Liver (tissue), 9 donors: ENCODE measurements around the gene GXYLT2. TPM values are rescaled to one million over a fixed set of nuclear protein-coding genes. Genes with fewer than 3 reads are reported as not detected.

ENCODE experiments used
- DNase-seq: peaks from one replicate; pipeline ENCODE4 v3.0.0-alpha.2; 2017; ENCODE audit warnings: low spot score
- H3K27ac ChIP-seq, 2 donors: one replicate each; pipeline ENCODE4 v1.7.0; 2013; ENCODE audit warnings: inconsistent platforms in 2 of 2, low read length in 2 of 2, control low read depth in 1 of 2, low read depth in 1 of 2, mild to moderate bottlenecking in 1 of 2
- H3K27me3 ChIP-seq, 4 donors: one replicate each; pipeline versions ENCODE4 v1.6.1 to v1.7.0; 2013; ENCODE audit warnings: low read length in 3 of 4, inconsistent platforms in 1 of 4, mild to moderate bottlenecking in 1 of 4, moderate library complexity in 1 of 4; ENCODE audit not compliant: control insufficient read depth in 4 of 4, insufficient read depth in 4 of 4
- H3K36me3 ChIP-seq, 4 donors: one replicate each; pipeline versions ENCODE4 v1.6.1 to v1.7.0; 2013; ENCODE audit warnings: low read length in 3 of 4, mild to moderate bottlenecking in 3 of 4, low read depth in 1 of 4, moderate library complexity in 1 of 4; ENCODE audit not compliant: control insufficient read depth in 4 of 4, insufficient read depth in 3 of 4
- H3K4me1 ChIP-seq, 4 donors: one replicate each; pipeline versions ENCODE4 v1.6.1 to v1.7.0; 2013; ENCODE audit warnings: low read length in 3 of 4, mild to moderate bottlenecking in 3 of 4, moderate library complexity in 1 of 4; ENCODE audit not compliant: control insufficient read depth in 4 of 4, insufficient read depth in 4 of 4
- H3K4me3 ChIP-seq, 3 donors: one replicate each; pipeline versions ENCODE4 v1.6.1 to v1.7.0; 2013; ENCODE audit warnings: low read length in 3 of 3, control low read depth in 1 of 3, low read depth in 1 of 3, mild to moderate bottlenecking in 1 of 3
- H3K9ac ChIP-seq, 2 donors: one replicate each; pipeline ENCODE4 v1.7.0; 2013; ENCODE audit warnings: low read length in 2 of 2, mild to moderate bottlenecking in 2 of 2, moderate library complexity in 2 of 2, control low read depth in 1 of 2, low read depth in 1 of 2
- H3K9me3 ChIP-seq, 4 donors: one replicate each; pipeline versions ENCODE4 v1.6.1 to v1.7.0; 2013; ENCODE audit warnings: low read length in 3 of 4; ENCODE audit not compliant: control insufficient read depth in 4 of 4
- ATF3 ChIP-seq: IDR thresholded peaks from 2 replicates; pipeline ENCODE4 v1.6.1; 2016; ENCODE audit warnings: antibody characterized with exemption
- CTCF ChIP-seq: fragments of 150-350 bp; IDR thresholded peaks from 2 replicates; pipeline ENCODE4 v1.5.1; 2017; ENCODE audit warnings: improper control_type of control experiment, low read depth, low read length; ENCODE audit not compliant: missing input control
- EGR1 ChIP-seq, 2 donors: IDR thresholded peaks; 2 replicates each; pipeline ENCODE4 v1.6.1; 2016 to 2018; ENCODE audit warnings: antibody characterized with exemption in 2 of 2, low read depth in 2 of 2
- FOXA1 ChIP-seq: IDR thresholded peaks from 2 replicates; pipeline ENCODE4 v1.6.1; 2016; ENCODE audit warnings: antibody characterized with exemption
- FOXA2 ChIP-seq: IDR thresholded peaks from 2 replicates; pipeline ENCODE4 v1.6.1; 2016; ENCODE audit warnings: antibody characterized with exemption
- GABPA ChIP-seq, 2 donors: IDR thresholded peaks in 1 of 2; conservative IDR thresholded peaks in 1 of 2; 2 replicates each; pipeline ENCODE4 v1.6.1; 2016; ENCODE audit warnings: antibody characterized with exemption in 2 of 2, mild to moderate bottlenecking in 1 of 2, moderate library complexity in 1 of 2
- HNF4A ChIP-seq, 2 donors: conservative IDR thresholded peaks; 2 replicates each; pipeline ENCODE4 v1.6.1; 2016; ENCODE audit warnings: antibody characterized with exemption in 2 of 2, mild to moderate bottlenecking in 2 of 2
- HNF4G ChIP-seq: IDR thresholded peaks from 2 replicates; pipeline ENCODE4 v1.6.1; 2016; ENCODE audit warnings: antibody characterized with exemption
- JUND ChIP-seq, 2 donors: IDR thresholded peaks; 2 replicates each; pipeline ENCODE4 v1.6.1; 2016; ENCODE audit warnings: antibody characterized with exemption in 2 of 2
- MAX ChIP-seq: IDR thresholded peaks from 2 replicates; pipeline ENCODE4 v1.6.1; 2016; ENCODE audit warnings: antibody characterized with exemption
- NR2F2 ChIP-seq: IDR thresholded peaks from 2 replicates; pipeline ENCODE4 v1.6.1; 2016; ENCODE audit warnings: antibody characterized with exemption
- RAD21 ChIP-seq, 2 donors: IDR thresholded peaks; 2 replicates each; pipeline ENCODE4 v1.6.1; 2016; ENCODE audit warnings: antibody characterized with exemption in 2 of 2, mild to moderate bottlenecking in 2 of 2
- REST ChIP-seq: IDR thresholded peaks from 2 replicates; pipeline ENCODE4 v1.6.1; 2016; ENCODE audit warnings: antibody characterized with exemption, mild to moderate bottlenecking
- RXRA ChIP-seq, 2 donors: IDR thresholded peaks; 2 replicates each; pipeline ENCODE4 v1.6.1; 2017 to 2018; ENCODE audit warnings: antibody characterized with exemption in 2 of 2, mild to moderate bottlenecking in 1 of 2
- SP1 ChIP-seq: IDR thresholded peaks from 2 replicates; pipeline ENCODE4 v1.6.1; 2018; ENCODE audit warnings: antibody characterized with exemption, mild to moderate bottlenecking
- TAF1 ChIP-seq: conservative IDR thresholded peaks from 2 replicates; pipeline ENCODE4 v1.6.1; 2016; ENCODE audit warnings: antibody characterized with exemption, mild to moderate bottlenecking
- YY1 ChIP-seq: IDR thresholded peaks from 2 replicates; pipeline ENCODE4 v1.6.1; 2016; ENCODE audit warnings: antibody characterized with exemption, mild to moderate bottlenecking
- ZBTB33 ChIP-seq: IDR thresholded peaks from 2 replicates; pipeline ENCODE4 v1.6.1; 2016; ENCODE audit warnings: antibody characterized with exemption
- WGBS: extraction: QIAGEN DNeasy Blood & Tissue Kit; methylation state at CpG from one replicate; pipeline ENCODE4 v1.1.7; 2013; 5-methylcytosine and 5-hydroxymethylcytosine counted together
- polyA plus RNA-seq, 2 donors: library from polyadenylated mRNA; stranded (reverse) in 1 of 2; unstranded in 1 of 2; fragments of 200-250 nt in 1 of 2; fragments of >200 nt in 1 of 2; fragmentation: Nextera tagmentation in 1 of 2; extraction: Ambion mirVana in 1 of 2; gene quantifications; one replicate each; pipeline versions ENCODE4 v1.2.1 to v1.2.3, GENCODE V29; 2013 to 2015
- total RNA-seq, 2 donors: library from RNA; depleted of rRNA; stranded (reverse); fragments of >200 nt; gene quantifications; one replicate each; pipeline ENCODE4 v1.2.3, GENCODE V29; 2014
- donor health status: healthy.
- donor health status: healthy.
- donor health status: healthy.
- donor health status: healthy.
- donor health status: healthy.

GXYLT2 gene
- total and polyA plus RNA-seq, 4 donors: 0.06 to 0.98 (median 0.10) TPM

GRCh38 chr3:72998466-72998865 lies 110.6 kb downstream of the GXYLT2 start:
- Histone ChIP-seq H3K9me3 (no peaks in the 10 kb centered on the region), H3K27me3 (no peaks in the 10 kb centered on the region), H3K9ac (peak overlapping the region; percentile 16 to 87), H3K27ac (peak overlapping the region; percentile 3 to 31), H3K36me3 (peaks cover 0 to 11% (median 3%) of the 10 kb centered on the region in 4 donors), H3K4me3 (peak overlapping the region; percentile 18 to 45 (median 34)), H3K4me1 (peaks cover 0 to 47% (median 41%) of the 10 kb centered on the region in 4 donors)
- DNase-seq: no peak
- no peak for TF ChIP-seq SP1
- TF ChIP-seq RAD21 (IDR thresholded peaks at IDR 0.05): no peak
- no peak for TF ChIP-seq HNF4G
- no peak for TF ChIP-seq EGR1 (IDR thresholded peaks at IDR 0.05; ENCODE audit: low read depth in 2 of 2)
- TF ChIP-seq NR2F2: no peak
- no peak for TF ChIP-seq YY1
- no peak for TF ChIP-seq JUND (IDR thresholded peaks at IDR 0.05)
- TF ChIP-seq GABPA (IDR thresholded peaks at IDR 0.05 in 1 of 2, conservative IDR thresholded peaks at IDR 0.05 in 1 of 2): no peak
- no peak for TF ChIP-seq ATF3
- no peak for TF ChIP-seq REST
- TF ChIP-seq ZBTB33: no peak
- no peak for TF ChIP-seq FOXA1
- no peak for TF ChIP-seq RXRA (IDR thresholded peaks at IDR 0.05)
- TF ChIP-seq TAF1: no peak
- no peak for TF ChIP-seq FOXA2
- no peak for TF ChIP-seq CTCF
- no peak for TF ChIP-seq MAX
- TF ChIP-seq HNF4A (conservative IDR thresholded peaks at IDR 0.05): no peak
- WGBS: 17% methylated on average over 4 of the region's 4 CpGs
